HG03521 (cell line): ENCODE results near the gene BRIP1.
"Not testable (repeated sequence)": the region's sequence is repeated elsewhere in the genome, so short reads cannot be mapped to it uniquely, and the experiment has no call there.

ENCODE experiments used
- ATAC-seq: cut with Tn5 transposase; IDR thresholded peaks from one replicate; pipeline ENCODE4 v1.9.1; 2021; ENCODE audit warnings: mild to moderate bottlenecking, moderate library complexity; ENCODE audit not compliant: unreplicated experiment

Gene BRIP1

GRCh38 chr17:61805399-61805798 lies 57.9 kb downstream of the BRIP1 start:
- ATAC-seq: no peak

GRCh38 chr17:61803796-61804195 lies 59.5 kb downstream of the BRIP1 start:
- no peak for ATAC-seq

- ATAC-seq: no peak
Observed at GRCh38 chr17:61803216-61803615, 60.1 kb downstream of the BRIP1 start.

- no peak for ATAC-seq
Observed at GRCh38 chr17:61799812-61800484, 63.4 kb downstream of the BRIP1 start.

GRCh38 chr17:61797283-61797682 lies 66.0 kb downstream of the BRIP1 start:
- no peak for ATAC-seq

DNA sequence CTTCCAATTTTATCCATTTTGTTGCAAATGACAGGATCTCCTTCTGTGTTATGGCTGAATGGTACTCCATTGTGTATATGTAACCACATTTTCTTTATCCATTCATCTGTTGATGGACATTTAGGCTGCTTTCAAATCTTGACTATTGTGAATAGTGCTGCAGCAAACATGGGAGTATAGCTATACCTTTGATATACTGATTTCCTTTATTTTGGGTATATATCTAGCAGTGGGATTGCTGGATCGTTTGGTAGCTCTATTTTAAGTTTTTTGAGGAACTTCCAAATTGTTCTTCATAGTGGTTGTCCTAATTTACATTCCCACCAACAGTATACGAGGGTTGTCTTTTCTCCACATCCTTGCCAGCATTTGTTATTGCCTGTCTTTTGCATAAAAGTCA lies 67.8 kb downstream of the BRIP1 start:
- no peak for ATAC-seq

- ATAC-seq: no peak
Observed at GRCh38 chr17:61794792-61795191, 68.5 kb downstream of the BRIP1 start.

DNA sequence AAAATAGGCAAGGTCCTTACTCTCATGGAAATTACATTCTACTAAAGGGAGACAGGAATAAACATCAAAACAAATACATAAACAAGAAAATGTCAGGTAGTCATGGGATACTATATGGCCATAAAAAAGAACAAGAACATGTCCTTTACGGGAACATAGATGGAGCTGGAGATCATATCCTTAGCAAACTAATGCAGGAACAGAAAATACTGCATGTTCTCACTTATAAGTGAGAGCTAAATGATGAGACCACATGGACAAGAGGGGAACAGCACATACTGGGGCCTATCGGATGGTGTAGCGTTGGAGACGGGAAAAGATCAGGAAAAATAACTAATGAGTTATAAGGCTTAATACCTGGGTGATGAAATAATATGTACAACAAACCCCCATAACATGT lies 69.1 kb downstream of the BRIP1 start:
- no peak for ATAC-seq

- no peak for ATAC-seq
Observed at GRCh38 chr17:61793565-61793964, 69.8 kb downstream of the BRIP1 start.

- ATAC-seq: no peak
Observed at GRCh38 chr17:61789872-61790271, 73.5 kb downstream of the BRIP1 start.

DNA sequence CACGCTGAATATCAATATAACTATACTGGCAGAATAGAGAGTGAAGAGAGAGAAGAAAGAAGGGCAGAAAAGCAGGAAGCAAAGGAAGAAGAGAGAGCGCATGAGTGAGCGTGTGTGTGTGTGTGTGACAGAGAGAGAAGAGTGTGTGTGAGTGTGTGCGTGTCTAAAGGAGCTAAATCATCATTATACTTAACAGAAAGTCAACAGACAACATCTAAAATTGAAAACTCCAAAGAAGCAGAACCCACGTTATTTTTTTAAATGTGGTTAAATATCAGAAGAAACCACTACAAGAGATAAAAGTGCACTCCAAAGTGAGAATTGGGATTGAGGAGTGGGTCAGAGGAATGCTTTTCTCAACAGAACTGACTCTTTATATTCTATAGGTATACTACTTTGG lies 77.2 kb downstream of the BRIP1 start:
- no peak for ATAC-seq

GRCh38 chr17:61784510-61784909 lies 78.8 kb downstream of the BRIP1 start:
- no peak for ATAC-seq

DNA sequence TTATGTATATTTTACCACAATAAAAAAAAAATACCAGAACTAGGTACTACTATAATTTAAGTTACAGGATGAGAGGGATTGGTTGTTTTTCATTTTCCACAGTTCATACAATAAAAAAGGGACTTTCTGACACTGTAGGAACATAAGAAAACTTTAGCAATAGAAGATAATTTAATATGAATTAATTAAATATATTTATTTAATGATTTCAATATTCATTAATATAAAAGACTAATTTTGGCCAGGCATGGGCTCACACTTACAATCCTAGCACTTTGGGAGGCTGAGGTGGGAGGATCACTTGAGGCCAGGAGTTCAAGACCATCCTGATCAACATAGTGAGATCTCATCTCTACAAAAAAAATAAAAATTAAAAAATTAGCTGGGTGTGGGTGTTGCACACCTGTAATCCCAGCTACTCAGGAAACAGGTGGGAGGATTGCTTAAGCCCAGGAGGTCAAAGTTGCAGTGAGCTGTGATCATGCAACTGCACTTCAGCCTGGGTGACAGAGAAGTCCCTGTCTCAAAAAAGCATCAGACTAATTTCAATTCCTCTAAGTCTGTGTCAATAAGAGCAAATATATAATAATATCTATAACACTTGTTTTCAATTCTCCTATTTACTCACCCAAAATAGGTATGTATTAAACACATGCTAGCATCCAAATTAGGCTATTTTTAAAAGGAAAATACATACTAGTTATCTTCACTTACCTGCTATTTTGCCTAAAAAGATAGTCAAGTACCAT lies 79.6 kb downstream of the BRIP1 start:
- ATAC-seq: peak; percentile 50

DNA sequence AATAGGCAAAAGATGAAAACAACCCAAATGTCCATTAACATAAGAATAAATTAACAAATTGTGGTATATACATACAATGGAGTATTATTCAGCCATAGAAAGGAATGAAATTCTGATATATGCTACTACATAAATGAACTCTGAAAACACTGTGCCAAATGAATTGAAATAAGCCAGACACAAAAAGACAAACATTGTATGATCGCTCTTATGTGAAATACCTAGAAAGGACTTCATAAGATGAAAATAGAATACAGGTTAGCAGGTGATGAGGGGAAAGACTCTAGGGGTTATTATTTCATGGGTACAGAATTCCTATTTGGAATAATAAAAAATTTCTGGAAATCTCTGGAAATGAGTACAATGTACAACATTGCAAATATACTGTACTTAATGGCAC lies 80.2 kb downstream of the BRIP1 start:
- ATAC-seq: no peak

GRCh38 chr17:61782683-61783082 lies 80.6 kb downstream of the BRIP1 start:
- no peak for ATAC-seq

DNA sequence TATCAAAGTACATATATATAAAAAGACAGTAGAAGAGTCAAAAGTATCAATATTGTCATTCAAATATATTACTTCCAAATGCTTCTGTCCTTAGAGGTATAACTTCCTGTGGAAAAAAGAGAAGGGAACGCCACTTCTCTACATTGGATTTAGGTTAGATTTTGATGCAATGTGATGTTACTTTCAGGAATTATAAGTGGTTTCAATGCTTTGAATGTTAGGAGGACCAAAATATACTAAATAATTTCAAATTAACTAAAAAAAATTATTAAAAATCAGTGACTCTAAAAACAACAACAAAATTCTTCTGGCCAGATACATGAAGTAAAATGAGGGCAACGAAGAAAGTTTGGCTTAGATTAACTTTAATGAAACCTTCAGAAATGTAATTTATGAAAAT lies 88.0 kb downstream of the BRIP1 start:
- no peak for ATAC-seq

DNA sequence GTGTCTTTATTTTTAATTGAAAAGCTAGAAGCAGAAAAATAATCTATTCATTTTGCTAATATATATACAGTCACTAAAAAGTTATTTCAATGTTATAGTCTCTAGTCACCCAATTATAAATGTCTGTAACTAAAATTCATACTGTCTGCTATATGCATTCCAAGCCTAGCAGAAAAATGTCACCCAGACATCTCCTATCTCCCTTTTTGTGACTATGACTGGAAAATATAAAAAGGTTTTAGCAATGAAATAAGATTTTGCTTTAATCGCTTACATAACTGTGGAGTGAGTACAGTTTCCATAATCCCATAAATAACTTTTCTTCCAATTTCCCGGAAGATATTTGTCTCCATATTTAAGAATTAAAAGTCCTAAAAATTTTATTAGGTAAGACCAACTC lies 88.6 kb downstream of the BRIP1 start:
- no peak for ATAC-seq

- not testable (repeated sequence) for ATAC-seq
Observed at GRCh38 chr17:61774087-61774486, 89.2 kb downstream of the BRIP1 start.

DNA sequence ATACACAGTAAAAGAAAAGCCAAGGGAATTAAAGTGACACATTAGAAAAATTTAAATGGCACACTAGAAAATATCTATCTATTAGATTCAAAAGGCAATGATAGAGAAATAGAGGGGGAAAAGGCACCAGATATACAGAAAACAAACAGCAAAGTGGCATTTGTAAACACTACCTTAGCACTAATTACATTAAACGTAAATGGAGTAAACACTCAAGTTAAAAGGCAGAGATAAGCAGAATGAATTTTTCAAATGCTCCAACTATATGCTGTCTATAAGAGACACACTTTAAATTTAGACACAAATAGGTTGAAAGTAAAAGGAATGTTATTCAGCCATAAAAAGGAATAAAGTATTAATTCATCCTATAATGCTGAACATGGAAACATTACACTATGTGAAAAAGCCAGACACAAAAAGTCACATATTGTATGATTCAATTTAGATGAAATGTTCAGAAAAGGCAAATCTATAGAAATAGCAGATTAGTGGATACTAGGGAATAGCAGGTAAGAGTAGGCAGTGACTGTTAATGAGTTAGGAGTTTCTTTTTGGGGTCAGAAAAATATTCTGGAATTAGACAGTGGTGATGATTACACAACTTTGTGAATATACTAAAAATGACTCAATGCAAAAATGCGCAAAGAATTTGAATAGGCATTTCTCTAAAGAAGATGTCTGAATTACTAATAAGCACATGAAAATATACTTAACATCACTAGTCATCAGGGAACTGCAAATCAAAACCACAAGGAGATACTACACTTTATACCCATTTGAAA lies 92.4 kb downstream of the BRIP1 start:
- no peak for ATAC-seq

GRCh38 chr17:61770043-61770442 lies 93.3 kb downstream of the BRIP1 start:
- ATAC-seq: no peak

GRCh38 chr17:61768405-61768804 lies 94.9 kb downstream of the BRIP1 start:
- no peak for ATAC-seq

DNA sequence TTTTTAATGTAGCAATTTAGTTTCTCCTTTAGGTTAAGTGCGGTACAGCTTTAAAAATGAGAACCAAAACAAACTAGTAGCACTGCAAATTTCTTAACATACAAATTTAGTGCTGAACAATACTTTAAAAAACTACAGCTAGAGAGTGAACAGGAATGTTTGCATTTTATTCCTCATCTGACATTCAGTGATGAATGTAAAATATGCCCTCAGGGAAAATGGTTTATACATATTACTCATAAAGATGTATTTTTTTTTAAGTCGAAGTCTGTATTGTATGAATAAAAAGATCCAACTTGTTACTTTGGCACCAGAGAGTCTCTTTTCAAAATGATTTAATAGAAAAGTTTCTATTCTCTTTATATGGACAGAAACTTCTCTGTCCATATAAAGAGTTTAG lies 96.8 kb downstream of the BRIP1 start:
- ATAC-seq: no peak
